HEK293 (cell line): ENCODE measurements around the gene OR9G4.

Source experiments
- CTCF ChIA-PET: fragments of 350-600 bp; formaldehyde crosslinking; extraction: SDS; loops from one replicate; lab custom pipeline; 2021; ENCODE audit warnings: antibody characterized with exemption; lab: Yijun Ruan, JAX
- POLR2A ChIA-PET: fragments of 300-600 bp; formaldehyde crosslinking; extraction: SDS; loops from one replicate; lab custom pipeline; 2020; ENCODE audit warnings: antibody characterized with exemption, inconsistent platforms; lab: Yijun Ruan, JAX
- H3K27ac ChIP-seq: fragments of 200-500 bp; sonication (Bioruptor generic); 2 replicates; pipeline ENCODE4 v1.5.1; 2014; ENCODE audit warnings: low read depth, low read length, control low read depth, inconsistent platforms; ENCODE audit errors: extremely low read depth
- H3K36me3 ChIP-seq, 2 experiments: fragments of 200-500 bp in 1 of 2; sonication (Bioruptor generic) in 1 of 2; 1 replicate in 1 of 2; 2 replicates in 1 of 2; pipeline ENCODE4 v1.5.1; 2014 to 2017; ENCODE audit warnings: inconsistent platforms in 2 of 2, low read length in 2 of 2; ENCODE audit not compliant: control insufficient read depth in 2 of 2, insufficient read depth in 1 of 2
- H3K4me1 ChIP-seq: fragments of 200-500 bp; sonication (Bioruptor generic); 2 replicates; pipeline ENCODE4 v1.5.1; 2014; ENCODE audit warnings: mild to moderate bottlenecking, low read length, inconsistent platforms; ENCODE audit not compliant: control insufficient read depth, insufficient read depth
- H3K4me3 ChIP-seq: 2 replicates; pipeline ENCODE4 v1.5.1; 2011; ENCODE audit warnings: low read depth, mild to moderate bottlenecking, control low read depth, low read length, moderate library complexity
- H3K9me3 ChIP-seq: fragments of 200-500 bp; sonication (Bioruptor generic); 2 replicates; pipeline ENCODE4 v1.5.1; 2014; ENCODE audit warnings: low read depth, low read length, inconsistent platforms; ENCODE audit not compliant: control insufficient read depth, insufficient read depth
- GFI1B ChIP-seq: fragments of 450-650 bp; formaldehyde crosslinking; IDR thresholded peaks from 2 replicates; pipeline ENCODE4 v1.5.1; 2016; ENCODE audit warnings: missing biosample characterization, missing genetic modification characterization
- KLF1 ChIP-seq: fragments of 450-650 bp; formaldehyde crosslinking; IDR thresholded peaks from 2 replicates; pipeline ENCODE4 v1.5.1; 2016; ENCODE audit warnings: missing biosample characterization, missing genetic modification characterization
- MYNN ChIP-seq: fragments of 450-650 bp; formaldehyde crosslinking; IDR thresholded peaks from 2 replicates; pipeline ENCODE4 v1.5.1; 2016; ENCODE audit warnings: missing biosample characterization, missing genetic modification characterization, borderline replicate concordance
- OSR2 ChIP-seq: fragments of 450-650 bp; formaldehyde crosslinking; IDR thresholded peaks from 2 replicates; pipeline ENCODE4 v1.5.1; 2016; ENCODE audit warnings: missing biosample characterization, missing genetic modification characterization
- SP2 ChIP-seq: fragments of 450-650 bp; formaldehyde crosslinking; IDR thresholded peaks from 2 replicates; pipeline ENCODE4 v1.5.1; 2016; ENCODE audit warnings: missing biosample characterization, missing genetic modification characterization
- ZBTB1 ChIP-seq: fragments of 450-650 bp; formaldehyde crosslinking; IDR thresholded peaks from 2 replicates; pipeline ENCODE4 v1.5.1; 2016; ENCODE audit warnings: missing biosample characterization, missing genetic modification characterization
- ZBTB11 ChIP-seq: fragments of 450-650 bp; formaldehyde crosslinking; conservative IDR thresholded peaks from 2 replicates; pipeline ENCODE4 v1.5.1; 2016; ENCODE audit warnings: low read depth, missing biosample characterization, missing genetic modification characterization
- ZBTB44 ChIP-seq: fragments of 450-650 bp; IDR thresholded peaks from 2 replicates; pipeline ENCODE4 v1.5.1; 2018; ENCODE audit warnings: missing biosample characterization, mild to moderate bottlenecking, missing genetic modification characterization
- ZNF114 ChIP-seq: fragments of 450-650 bp; formaldehyde crosslinking; IDR thresholded peaks from 2 replicates; pipeline ENCODE4 v1.5.0; 2017; ENCODE audit warnings: missing biosample characterization, missing genetic modification characterization
- ZNF140 ChIP-seq: fragments of 450-650 bp; formaldehyde crosslinking; IDR thresholded peaks from 2 replicates; pipeline ENCODE4 v1.5.1; 2016; ENCODE audit warnings: missing biosample characterization, missing genetic modification characterization
- ZNF248 ChIP-seq: fragments of 450-650 bp; formaldehyde crosslinking; IDR thresholded peaks from 2 replicates; pipeline ENCODE4 v1.5.1; 2017; ENCODE audit warnings: missing biosample characterization, missing genetic modification characterization
- ZNF37A ChIP-seq: fragments of 450-650 bp; IDR thresholded peaks from 2 replicates; pipeline ENCODE4 v1.5.1; 2018; ENCODE audit warnings: missing biosample characterization, missing genetic modification characterization
- ZNF433 ChIP-seq: fragments of 450-650 bp; formaldehyde crosslinking; IDR thresholded peaks from 2 replicates; pipeline ENCODE4 v1.5.1; 2016; ENCODE audit warnings: missing biosample characterization, missing genetic modification characterization, low read depth
- ZNF548 ChIP-seq: fragments of 450-650 bp; formaldehyde crosslinking; IDR thresholded peaks from 2 replicates; pipeline ENCODE4 v1.5.1; 2016; ENCODE audit warnings: missing biosample characterization, missing genetic modification characterization
- ZNF830 ChIP-seq: fragments of 450-650 bp; IDR thresholded peaks from 2 replicates; pipeline ENCODE4 v1.5.0; 2018; ENCODE audit warnings: missing biosample characterization, missing genetic modification characterization, low read depth, mild to moderate bottlenecking, moderate library complexity
- ZNF843 ChIP-seq: fragments of 450-650 bp; formaldehyde crosslinking; IDR thresholded peaks from 2 replicates; pipeline ENCODE4 v1.5.1; 2016; ENCODE audit warnings: missing biosample characterization, missing genetic modification characterization
- ZSCAN30 ChIP-seq: fragments of 450-650 bp; IDR thresholded peaks from 2 replicates; pipeline ENCODE4 v1.5.1; 2018; ENCODE audit warnings: missing biosample characterization, mild to moderate bottlenecking, missing genetic modification characterization, moderate library complexity
- TF ChIP-seq, protein P1 (sequence below): IDR thresholded peaks from 2 replicates; pipeline ENCODE4 v1.6.1; 2011; ENCODE audit warnings: mild to moderate bottlenecking, low read depth, low read length, borderline replicate concordance
- TF ChIP-seq, protein P2 (sequence below): fragments of 450-650 bp; formaldehyde crosslinking; IDR thresholded peaks from 2 replicates; pipeline ENCODE4 v1.5.1; 2016; ENCODE audit warnings: missing biosample characterization, missing genetic modification characterization, low read depth
- TF ChIP-seq, protein P3 (sequence below): fragments of 450-650 bp; formaldehyde crosslinking; IDR thresholded peaks from 2 replicates; pipeline ENCODE4 v1.5.1; 2016; ENCODE audit warnings: missing biosample characterization, missing genetic modification characterization

The OR9G4 gene

DNA sequence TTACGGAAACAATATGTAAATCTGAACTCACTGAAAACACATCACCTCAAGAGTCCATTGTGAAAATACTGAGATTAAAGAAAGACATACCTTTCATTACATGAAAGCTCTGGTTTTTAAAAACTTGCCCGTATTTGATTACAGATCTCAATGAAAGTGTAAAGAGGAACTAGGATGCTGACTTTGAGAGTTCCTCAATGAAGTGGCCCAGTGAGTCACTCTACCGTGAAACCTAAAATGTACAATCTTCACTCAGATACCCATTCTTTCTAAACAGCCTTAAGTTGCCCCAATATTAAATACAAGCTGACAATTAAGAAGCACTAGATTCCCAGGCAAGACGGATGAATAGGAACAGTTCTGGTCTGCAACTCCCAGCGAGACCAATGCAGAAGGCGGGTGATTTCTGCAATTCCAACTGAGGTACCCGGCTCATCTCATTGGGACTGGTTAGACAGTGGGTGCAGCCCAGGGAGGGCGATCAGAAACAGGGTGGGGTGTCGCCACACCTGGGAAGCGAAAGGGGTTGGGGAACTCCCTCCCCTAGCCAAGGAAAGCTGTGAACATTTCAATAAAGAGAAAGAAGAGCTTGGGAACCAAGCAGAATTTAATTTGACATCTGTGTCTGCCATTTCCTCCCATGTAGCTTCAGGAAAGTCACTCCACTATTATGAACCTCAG lies 33.8 kb upstream of the OR9G4 start (continued):
- TF ChIP-seq, protein P1, sequence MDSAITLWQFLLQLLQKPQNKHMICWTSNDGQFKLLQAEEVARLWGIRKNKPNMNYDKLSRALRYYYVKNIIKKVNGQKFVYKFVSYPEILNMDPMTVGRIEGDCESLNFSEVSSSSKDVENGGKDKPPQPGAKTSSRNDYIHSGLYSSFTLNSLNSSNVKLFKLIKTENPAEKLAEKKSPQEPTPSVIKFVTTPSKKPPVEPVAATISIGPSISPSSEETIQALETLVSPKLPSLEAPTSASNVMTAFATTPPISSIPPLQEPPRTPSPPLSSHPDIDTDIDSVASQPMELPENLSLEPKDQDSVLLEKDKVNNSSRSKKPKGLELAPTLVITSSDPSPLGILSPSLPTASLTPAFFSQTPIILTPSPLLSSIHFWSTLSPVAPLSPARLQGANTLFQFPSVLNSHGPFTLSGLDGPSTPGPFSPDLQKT: no peak

GRCh38 chr11:56776809-56777208 lies 28.3 kb upstream of the OR9G4 start:
- Histone ChIP-seq H3K27ac (no peak overlapping the region), H3K36me3 (no peaks in the 10 kb centered on the region), H3K9me3 (no peaks in the 10 kb centered on the region), H3K4me3 (no peak overlapping the region), H3K4me1 (no peaks in the 10 kb centered on the region)
- ChIA-PET CTCF (interaction anchor here (1.4 kb wide), 1 partner anchor 10 kb away, joined by 6 read pairs; no protein-coding TSS in a partner anchor), POLR2A (no interaction called here)
- no peak for TF ChIP-seq ZNF114 (tag by site-specific recombination)
- no peak for TF ChIP-seq GFI1B (tag by site-specific recombination)
- TF ChIP-seq MYNN (tag by site-specific recombination): no peak
- TF ChIP-seq ZNF433 (tag by site-specific recombination): no peak
- no peak for TF ChIP-seq OSR2 (tag by site-specific recombination)
- no peak for TF ChIP-seq ZNF248 (tag by site-specific recombination)
- TF ChIP-seq ZBTB1: no peak
- TF ChIP-seq ZSCAN30 (tag by site-specific recombination): no peak
- no peak for TF ChIP-seq ZNF843 (tag by site-specific recombination)
- TF ChIP-seq, protein P2, sequence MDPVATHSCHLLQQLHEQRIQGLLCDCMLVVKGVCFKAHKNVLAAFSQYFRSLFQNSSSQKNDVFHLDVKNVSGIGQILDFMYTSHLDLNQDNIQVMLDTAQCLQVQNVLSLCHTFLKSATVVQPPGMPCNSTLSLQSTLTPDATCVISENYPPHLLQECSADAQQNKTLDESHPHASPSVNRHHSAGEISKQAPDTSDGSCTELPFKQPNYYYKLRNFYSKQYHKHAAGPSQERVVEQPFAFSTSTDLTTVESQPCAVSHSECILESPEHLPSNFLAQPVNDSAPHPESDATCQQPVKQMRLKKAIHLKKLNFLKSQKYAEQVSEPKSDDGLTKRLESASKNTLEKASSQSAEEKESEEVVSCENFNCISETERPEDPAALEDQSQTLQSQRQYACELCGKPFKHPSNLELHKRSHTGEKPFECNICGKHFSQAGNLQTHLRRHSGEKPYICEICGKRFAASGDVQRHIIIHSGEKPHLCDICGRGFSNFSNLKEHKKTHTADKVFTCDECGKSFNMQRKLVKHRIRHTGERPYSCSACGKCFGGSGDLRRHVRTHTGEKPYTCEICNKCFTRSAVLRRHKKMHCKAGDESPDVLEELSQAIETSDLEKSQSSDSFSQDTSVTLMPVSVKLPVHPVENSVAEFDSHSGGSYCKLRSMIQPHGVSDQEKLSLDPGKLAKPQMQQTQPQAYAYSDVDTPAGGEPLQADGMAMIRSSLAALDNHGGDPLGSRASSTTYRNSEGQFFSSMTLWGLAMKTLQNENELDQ: no peak
- TF ChIP-seq ZNF830 (tag by site-specific recombination): no peak
- TF ChIP-seq ZNF548: no peak
- no peak for TF ChIP-seq ZNF37A
- TF ChIP-seq ZNF140: no peak
- TF ChIP-seq, protein P1: no peak
- TF ChIP-seq, protein P3, sequence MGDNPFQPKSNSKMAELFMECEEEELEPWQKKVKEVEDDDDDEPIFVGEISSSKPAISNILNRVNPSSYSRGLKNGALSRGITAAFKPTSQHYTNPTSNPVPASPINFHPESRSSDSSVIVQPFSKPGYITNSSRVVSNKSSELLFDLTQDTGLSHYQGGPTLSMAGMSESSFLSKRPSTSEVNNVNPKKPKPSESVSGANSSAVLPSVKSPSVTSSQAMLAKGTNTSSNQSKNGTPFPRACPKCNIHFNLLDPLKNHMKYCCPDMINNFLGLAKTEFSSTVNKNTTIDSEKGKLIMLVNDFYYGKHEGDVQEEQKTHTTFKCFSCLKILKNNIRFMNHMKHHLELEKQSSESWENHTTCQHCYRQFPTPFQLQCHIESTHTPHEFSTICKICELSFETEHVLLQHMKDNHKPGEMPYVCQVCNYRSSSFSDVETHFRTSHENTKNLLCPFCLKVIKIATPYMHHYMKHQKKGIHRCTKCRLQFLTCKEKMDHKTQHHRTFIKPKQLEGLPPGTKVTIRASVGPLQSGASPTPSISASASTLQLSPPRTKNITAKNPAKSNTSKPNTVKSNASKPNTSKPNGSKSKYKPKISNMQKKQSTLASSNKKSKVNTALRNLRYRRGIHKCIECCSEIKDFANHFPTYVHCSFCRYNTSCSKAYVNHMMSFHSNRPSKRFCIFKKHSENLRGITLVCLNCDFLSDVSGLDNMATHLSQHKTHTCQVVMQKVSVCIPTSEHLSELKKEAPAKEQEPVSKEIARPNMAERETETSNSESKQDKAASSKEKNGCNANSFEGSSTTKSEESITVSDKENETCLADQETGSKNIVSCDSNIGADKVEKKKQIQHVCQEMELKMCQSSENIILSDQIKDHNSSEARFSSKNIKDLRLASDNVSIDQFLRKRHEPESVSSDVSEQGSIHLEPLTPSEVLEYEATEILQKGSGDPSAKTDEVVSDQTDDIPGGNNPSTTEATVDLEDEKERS: no peak

DNA sequence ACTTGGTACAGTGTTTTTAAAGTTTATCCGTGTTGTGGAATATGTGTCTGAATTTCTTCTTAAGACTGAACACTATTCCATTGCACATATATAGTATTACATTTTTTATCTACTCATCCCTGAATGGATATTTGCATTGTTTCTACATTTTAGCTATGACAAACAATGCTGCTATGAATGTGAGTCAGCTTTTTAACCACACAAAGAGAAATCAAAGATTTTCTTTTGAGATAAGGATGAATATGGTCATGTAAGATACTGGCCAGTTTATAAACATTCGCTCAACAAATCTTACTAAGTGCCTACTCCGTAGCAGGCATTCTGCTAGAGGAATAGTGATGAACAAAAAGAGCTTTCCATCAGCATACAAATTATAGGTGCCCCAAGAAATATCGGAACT lies 16.5 kb upstream of the OR9G4 start:
- H3K36me3 ChIP-seq: no peaks in the 10 kb centered on the region
- CTCF ChIA-PET: no interaction called here
- no peak overlapping the region for H3K4me3 ChIP-seq
- H3K9me3 ChIP-seq: no peaks in the 10 kb centered on the region
- POLR2A ChIA-PET: no interaction called here
- H3K27ac ChIP-seq: no peak overlapping the region
- H3K4me1 ChIP-seq: no peaks in the 10 kb centered on the region
- TF ChIP-seq KLF1 (tag by site-specific recombination) (no peak), SP2 (tag by site-specific recombination) (no peak), ZBTB44 (tag by site-specific recombination) (no peak), ZBTB11 (tag by site-specific recombination) (no peak)
